GM19438 (cell line): Measurements from ENCODE around the gene CD48.

Experiments
- ATAC-seq: cut with Tn5 transposase; IDR thresholded peaks from one replicate; pipeline ENCODE4 v1.9.1; 2021; ENCODE audit warnings: low read depth; ENCODE audit not compliant: unreplicated experiment

CD48 gene

DNA sequence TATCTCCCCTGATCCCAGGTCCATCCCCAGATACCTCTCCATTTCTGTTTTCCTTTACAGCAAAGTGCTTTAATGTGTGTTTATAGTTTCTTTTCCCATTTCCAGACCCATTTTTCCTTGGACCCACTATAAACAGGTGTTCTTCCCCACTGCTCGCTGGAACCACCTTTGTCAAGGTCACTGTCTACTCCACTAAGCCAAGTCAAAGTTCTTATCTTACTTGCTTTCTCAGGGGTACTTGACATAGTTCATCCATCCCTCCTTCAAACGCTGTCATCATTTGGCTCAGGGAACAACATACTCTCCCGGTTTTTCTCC is 73.1 kb downstream of the CD48 start:
- ATAC-seq: no peak

DNA sequence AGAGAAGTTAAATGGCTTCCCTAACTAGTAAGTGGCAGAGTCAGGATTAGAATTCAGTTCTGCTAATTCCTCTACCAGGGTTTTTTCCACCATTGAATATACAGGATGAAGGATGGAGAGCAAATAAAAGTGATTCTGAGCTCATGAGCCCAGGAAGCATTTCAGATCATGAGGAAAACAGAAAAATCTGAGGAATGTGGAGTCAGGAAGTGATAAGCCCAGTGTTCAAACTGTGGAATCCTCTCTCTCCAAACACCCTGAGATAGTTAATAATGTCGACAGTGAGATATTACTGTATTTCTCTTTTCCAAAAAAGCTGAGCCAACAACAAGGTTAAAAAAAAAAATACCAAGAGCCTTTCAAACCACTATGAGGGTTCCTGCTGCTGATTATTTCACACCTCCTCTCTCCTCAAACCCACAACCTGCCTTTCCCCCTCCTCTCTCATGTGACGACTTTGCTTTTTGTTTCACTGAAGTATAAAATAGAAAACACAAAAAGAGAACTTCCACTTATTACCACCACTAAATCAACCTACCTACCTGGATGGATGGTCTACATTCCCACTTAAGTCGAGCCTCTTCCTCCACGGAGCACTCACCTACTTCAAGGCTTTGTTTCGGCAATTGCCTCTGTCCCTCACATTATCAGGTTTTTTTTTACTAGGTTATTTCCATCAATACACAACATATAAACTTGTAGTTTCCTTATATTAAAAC is 73.6 kb downstream of the CD48 start:
- no peak for ATAC-seq

DNA sequence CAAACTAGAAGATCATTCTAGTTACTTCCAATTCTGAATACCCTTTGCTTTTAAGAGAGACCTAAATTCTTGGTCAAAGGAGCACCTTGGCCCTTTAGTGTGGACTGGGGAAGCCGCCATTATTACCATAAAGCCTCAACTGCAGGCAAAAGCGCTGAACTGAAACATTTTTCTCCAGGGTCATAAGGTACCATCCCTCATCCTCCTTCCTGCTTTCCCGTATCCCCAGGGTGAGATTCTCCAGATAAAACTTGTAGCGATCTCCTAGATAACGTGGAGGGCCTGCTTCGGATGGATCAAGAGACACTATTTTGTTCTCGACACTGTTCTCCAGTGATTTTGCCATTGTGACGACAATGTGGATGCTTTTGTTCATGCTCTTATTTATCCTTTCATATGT is 74.6 kb downstream of the CD48 start:
- no peak for ATAC-seq

DNA sequence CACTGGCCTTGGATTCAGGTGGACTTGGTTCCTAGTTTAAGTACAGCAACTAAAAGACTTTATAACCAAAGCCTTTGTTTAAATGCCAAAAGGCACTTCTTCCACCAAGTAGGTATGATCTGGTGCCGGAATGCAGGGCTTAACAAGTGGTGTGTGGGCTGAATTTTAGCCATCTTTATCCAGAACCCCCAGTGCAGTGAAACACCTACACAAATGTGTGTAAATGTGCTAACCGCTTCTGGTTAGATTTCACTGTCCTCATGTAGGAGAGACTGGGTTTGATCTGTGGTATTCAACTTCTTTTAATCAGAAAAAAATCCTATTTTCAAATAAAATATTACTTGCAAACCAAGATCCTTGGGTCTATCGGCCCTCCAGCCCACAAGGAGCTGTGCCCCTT is 75.1 kb downstream of the CD48 start:
- ATAC-seq: no peak

DNA sequence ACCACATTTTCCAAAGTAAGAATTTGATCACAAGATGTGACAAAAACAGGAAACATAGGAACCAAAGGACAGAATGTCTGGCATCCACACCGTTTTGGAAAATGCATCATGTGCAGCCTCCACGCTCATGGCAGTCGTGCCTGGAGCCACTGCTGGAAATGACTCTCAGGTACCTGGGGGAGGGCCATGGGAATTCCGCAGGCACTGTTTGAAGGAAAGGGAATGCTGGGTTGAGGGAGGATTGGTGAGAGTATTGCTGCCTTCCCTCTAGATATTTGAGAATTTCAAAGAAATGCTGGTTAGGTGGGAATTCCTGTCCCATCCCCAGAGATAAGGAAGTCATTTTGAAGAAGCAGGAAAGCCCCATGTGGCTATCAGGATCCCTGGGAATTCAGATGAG is 75.5 kb downstream of the CD48 start:
- ATAC-seq: no peak

DNA sequence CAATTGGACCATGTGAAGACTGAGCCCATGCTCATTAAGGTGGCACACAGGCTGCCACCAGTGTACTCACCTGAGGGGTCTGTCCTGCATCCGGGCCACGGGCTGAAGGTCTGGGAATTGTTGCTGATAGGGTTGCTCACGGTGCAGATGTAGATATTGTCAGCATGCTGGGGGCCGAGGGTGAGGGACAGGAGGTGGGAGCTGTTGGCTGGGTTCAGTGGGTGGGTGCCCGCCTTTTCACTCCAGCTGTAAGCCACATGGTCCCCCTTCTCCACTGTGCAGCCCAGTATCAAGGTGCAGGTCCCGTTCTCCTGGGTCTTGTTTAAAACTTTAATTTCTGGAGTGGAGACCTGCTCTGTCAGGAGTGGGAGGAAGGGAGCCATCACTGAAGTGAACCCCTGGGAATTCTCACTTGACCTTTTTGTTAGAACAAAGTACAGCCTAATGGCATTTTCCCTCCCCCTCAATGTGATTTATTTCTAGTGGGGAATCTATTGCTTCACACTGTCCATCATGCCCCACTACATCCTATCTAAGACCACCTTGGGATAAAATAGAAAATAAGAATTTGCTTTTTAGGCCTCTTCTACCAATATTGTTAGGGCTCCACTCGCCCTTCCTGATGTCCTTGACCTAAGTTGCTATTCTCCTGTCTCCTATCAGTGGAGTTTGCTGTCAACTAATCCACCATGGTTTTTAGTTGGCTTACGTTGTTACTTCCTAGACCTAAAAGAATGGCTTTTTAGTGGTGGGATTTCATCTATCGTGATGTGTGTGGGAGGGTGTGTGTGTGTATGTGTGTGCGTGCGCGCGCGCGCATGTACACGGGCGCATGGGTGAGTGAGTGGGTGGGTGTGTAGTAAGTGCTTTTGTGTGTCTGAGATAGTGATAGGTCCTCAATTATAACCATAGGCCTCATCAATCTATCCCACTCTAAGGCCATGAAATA is 76.8 kb downstream of the CD48 start:
- ATAC-seq: no peak

DNA sequence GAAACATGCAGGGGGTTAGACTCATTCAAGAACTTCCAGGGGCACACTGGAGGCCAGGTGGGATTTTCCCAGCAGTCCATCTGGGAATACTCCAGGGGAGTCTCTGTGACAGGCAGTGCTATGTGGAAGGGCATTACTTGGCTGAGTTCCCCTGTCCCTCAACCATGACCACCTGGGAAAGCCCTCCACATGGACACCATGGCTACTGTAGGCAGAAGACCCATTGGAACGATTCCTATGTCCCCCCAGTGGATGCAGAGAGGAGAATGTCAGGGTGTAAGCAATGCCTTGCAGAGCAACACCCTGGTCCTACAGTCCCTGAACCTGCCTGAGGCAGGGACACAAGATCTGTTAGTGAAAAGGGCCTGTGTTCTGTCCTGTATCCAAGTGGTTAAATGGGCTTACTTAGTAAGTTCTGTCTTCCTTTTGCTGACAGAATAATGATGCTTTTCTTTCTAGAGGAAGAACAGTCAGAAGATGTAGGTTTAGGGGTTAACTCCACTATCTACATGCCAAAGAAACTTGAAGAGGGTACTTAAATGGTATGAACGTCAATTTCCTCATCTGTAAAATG is 78.2 kb downstream of the CD48 start:
- no peak for ATAC-seq

- no peak for ATAC-seq
Measured at GRCh38 chr1:160631983-160632625, 79.5 kb downstream of the CD48 start.

DNA sequence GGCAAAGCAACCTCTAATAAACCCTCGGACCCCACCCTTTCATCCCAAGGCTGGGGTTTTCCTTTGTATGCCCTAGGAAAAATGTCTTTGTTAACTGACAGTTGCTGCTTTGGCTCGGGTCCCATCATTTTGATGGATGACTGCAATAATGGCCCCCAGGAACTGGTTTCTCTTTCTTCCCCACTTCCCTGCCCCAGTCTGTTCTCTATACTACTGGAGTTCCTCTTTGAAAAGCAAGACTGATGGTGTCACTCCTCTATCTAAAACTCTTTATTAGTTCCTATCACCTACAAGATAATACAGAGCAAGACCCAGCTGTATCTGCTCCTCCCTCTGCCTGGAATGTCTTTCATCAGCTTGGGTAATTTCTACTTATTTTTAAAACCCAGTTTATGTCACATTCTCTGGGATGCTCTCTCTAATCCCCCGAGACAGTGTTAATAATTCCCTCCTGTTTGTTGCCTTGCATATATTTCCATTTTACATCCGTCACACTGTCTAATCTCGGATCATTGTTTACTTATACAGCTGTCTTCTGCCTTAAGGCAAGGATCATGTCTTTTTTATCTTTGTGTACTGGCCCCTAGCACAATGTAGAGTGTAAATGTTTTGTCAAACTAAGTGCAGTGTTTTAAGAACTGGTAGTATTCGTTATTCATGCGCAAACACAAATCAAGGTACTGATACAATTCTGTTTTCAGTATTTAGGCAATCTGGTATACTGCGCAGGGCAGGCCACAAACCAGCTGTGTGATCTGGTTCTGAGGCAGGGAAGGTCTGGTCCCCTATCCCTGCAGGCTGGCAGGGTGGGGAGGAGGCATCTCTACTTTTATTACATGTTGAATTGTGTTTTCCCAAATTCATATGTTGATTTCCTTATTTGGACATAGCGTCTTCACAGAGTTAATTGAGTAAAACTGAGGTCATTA is 80.8 kb downstream of the CD48 start:
- ATAC-seq: no peak

- ATAC-seq: no peak
Measured at GRCh38 chr1:160629286-160630210, 82.1 kb downstream of the CD48 start.

GRCh38 chr1:160628799-160629263 is 82.8 kb downstream of the CD48 start:
- ATAC-seq: no peak
